NB4 (cell line): ENCODE results near the gene MAGI1.

Source experiments
- DNase-seq: peaks from one replicate; pipeline ENCODE4 v3.0.0; 2010; ENCODE audit warnings: low read depth
- H3K4me3 ChIP-seq: one replicate; pipeline ENCODE4 v1.5.1; 2011; ENCODE audit warnings: mild to moderate bottlenecking, low read depth, low read length, moderate library complexity
- MYC ChIP-seq: IDR thresholded peaks from 2 replicates; pipeline ENCODE4 v1.6.1; 2011; ENCODE audit warnings: low read depth, low read length
- POLR2A ChIP-seq: IDR thresholded peaks from 2 replicates; pipeline ENCODE4 v1.6.1; 2011; ENCODE audit warnings: mild to moderate bottlenecking; ENCODE audit not compliant: insufficient read length; ENCODE audit errors: extremely low read depth
- TF ChIP-seq, protein P1 (sequence below): IDR thresholded peaks from 2 replicates; pipeline ENCODE4 v1.6.1; 2011; ENCODE audit warnings: low read depth, low read length
- TF ChIP-seq, protein P2 (sequence below): IDR thresholded peaks from one replicate; pipeline ENCODE4 v1.5.1; 2012; ENCODE audit warnings: low read depth, low read length

The MAGI1 gene

DNA sequence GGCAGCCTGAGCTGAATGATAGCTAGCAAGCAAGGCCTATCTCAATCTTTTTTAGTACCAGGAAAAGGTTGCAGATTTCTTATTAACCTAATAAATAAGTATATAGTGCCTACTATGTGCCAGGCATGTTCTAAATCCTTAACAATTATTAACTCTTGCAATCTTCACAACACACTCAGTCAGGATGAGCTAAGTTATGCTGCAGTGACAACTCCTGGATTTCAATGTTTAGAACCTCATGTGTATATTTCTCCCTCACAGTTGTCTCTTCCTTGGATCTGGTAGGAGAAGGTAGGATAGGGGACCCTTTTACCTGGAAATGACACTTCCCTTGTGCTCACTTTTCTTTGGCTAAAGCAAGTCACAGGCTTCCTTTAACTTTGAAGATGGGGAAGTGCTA lies 39.3 kb upstream of the MAGI1 start:
- no peak for DNase-seq
- H3K4me3 ChIP-seq = no peak overlapping the region
- TF ChIP-seq MYC (no peak), POLR2A (no peak)
- TF ChIP-seq, protein P1, sequence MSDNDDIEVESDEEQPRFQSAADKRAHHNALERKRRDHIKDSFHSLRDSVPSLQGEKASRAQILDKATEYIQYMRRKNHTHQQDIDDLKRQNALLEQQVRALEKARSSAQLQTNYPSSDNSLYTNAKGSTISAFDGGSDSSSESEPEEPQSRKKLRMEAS = no peak
- TF ChIP-seq, protein P2, sequence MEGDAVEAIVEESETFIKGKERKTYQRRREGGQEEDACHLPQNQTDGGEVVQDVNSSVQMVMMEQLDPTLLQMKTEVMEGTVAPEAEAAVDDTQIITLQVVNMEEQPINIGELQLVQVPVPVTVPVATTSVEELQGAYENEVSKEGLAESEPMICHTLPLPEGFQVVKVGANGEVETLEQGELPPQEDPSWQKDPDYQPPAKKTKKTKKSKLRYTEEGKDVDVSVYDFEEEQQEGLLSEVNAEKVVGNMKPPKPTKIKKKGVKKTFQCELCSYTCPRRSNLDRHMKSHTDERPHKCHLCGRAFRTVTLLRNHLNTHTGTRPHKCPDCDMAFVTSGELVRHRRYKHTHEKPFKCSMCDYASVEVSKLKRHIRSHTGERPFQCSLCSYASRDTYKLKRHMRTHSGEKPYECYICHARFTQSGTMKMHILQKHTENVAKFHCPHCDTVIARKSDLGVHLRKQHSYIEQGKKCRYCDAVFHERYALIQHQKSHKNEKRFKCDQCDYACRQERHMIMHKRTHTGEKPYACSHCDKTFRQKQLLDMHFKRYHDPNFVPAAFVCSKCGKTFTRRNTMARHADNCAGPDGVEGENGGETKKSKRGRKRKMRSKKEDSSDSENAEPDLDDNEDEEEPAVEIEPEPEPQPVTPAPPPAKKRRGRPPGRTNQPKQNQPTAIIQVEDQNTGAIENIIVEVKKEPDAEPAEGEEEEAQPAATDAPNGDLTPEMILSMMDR = no peak

DNA sequence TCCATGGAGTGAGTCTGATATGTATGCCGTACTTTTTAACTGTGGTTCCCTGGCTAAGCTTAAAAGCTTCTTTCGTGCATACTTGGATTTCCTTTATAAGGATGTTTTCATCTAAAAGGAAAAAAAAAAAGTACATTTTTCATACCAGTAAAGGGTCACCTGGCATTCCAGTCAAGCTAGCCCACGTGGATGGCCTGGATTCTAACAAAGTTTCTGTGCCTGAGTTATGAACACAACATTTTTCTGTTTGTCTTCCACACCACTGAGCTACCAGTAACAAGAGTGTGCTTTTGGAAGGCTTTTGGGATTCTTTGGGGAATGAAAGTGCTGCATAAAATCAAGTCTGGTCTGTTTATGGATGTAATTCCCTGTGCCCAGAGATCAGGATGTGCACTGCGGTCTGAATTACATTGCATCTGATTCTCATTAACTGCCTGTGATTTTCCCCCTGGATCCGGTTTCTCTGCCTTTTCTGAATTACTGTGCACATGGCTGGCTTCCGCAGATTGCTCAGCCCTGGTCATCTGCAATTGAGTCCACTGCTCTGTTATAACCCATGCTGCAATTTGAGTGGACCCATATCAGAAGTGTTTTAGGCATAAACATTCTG lies 38.2 kb upstream of the MAGI1 start:
- H3K4me3 ChIP-seq = no peak overlapping the region
- no peak for DNase-seq
- TF ChIP-seq, protein P1 = no peak
- TF ChIP-seq POLR2A (no peak), MYC (no peak)
- TF ChIP-seq, protein P2 = no peak

DNA sequence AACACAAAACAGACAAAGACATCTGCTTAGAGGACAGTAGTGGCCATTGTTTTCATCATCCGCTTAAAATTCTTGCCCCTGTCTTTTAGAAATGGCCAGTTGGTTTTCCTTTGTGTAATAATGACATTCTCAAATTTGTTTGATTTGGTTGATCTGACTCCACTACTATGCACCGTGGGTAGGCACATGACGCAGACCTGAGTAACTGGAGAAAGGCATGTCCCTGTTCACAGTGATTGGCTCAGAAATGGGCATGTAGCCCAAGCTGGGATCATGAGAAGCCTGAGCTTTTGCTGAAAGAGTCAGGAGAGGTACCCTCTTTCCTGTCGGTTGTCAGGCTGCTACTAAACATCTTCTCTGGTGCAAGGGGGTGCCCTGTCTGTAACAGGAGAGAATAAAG lies 36.6 kb upstream of the MAGI1 start:
- TF ChIP-seq, protein P2 = no peak
- no peak for TF ChIP-seq MYC
- TF ChIP-seq POLR2A = no peak
- TF ChIP-seq, protein P1 = no peak
- DNase-seq = no peak
- H3K4me3 ChIP-seq = no peak overlapping the region

DNA sequence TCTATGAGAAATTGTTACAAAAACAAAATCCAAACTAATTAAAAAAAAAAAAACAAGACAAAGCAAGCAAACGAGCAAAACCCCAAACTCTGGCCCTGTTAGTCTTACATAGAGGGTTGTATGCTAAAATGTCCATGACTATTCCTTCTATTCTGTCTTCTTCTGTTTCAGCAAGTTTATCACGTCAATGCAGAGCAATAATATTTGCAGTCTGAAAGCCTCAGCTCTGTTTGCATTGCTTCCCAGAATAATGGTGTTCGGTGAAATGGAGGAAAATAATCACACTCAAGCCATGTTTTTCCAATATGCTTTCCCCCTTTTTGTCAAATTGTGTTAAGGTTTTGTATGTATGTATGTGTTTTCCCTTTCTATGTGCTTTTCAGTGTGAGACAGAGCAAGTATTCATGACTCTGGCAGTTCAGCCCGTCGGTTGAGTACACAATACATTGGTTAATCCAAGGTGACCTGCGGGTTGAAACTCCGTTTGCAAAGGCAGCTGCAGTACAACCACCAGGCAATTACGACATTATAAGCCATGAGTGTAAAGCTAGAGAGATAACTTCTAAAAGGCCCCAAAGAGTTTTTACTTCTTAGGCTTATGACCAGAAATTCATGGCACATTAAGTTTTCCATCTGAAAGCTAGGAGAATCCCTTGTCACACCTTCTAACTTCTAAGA lies 34.9 kb upstream of the MAGI1 start:
- peak; percentile 37 for DNase-seq
- TF ChIP-seq, protein P1 = no peak
- no peak for TF ChIP-seq POLR2A
- TF ChIP-seq, protein P2 = no peak
- TF ChIP-seq MYC = no peak
- H3K4me3 ChIP-seq = no peak overlapping the region

DNA sequence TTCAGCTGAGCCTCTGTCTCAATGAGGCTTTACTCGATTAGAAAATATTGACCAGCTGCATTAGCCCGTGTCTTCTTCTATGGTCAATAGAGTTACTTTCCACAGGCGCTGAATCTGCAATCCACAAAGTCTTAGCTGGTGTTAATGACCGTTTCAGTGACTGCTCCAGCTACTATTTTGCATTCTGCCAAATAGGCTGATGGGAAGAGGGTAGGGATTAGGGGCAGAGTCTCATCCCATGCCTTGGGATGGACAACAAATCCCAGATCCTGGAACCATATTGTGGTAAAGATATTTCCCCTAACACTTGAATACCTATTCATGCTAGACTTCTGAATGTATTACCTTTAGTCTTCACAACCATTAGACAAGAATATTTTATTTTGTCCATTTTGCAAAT lies 29.5 kb upstream of the MAGI1 start:
- TF ChIP-seq, protein P1 = no peak
- TF ChIP-seq POLR2A (no peak), MYC (no peak)
- H3K4me3 ChIP-seq = no peak overlapping the region
- DNase-seq = no peak

DNA sequence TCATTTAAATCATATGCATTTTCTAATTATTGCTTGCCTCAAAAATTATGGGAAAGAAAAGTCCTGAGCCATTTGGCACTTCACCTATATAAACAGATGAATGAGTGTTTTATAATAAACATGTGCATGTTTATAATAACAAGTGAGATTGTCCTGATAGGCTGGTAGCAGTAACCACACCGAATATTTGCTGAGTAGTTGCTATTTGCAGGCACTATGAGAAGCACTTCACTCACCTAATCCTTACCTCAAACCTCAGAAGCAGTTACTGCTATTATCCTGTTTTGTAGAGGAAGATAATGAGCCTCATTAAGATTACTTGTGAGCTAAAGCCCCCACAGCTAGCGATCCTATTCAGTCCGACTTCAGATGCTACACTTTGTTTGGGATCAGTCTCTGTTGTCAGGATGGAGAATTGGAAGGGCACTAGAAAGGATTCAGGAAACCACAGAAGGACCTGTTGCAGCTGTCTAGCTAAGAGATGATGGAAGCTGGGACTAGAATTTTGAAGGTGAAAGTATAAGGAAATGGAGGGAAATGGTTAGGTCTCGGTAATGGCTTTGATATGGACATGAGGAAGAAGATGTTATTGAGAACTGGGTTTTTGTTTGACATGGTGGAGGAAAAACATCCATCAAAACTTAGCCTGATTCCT lies 28.4 kb upstream of the MAGI1 start:
- TF ChIP-seq, protein P2 = no peak
- TF ChIP-seq, protein P1 = no peak
- TF ChIP-seq POLR2A (no peak), MYC (no peak)
- H3K4me3 ChIP-seq = no peak overlapping the region
- DNase-seq = no peak
